Hepatocyte (in vitro differentiated cells): ENCODE results near the gene ORC3.

Source experiments
- EZH2 ChIP-seq: fragments of 200-600 bp; sonication (generic); IDR thresholded peaks from 2 replicates; pipeline ENCODE4 v1.6.1; 2016; ENCODE audit warnings: antibody characterized with exemption, mild to moderate bottlenecking, borderline replicate concordance
- TF ChIP-seq, protein P1 (sequence below): fragments of 200-600 bp; sonication (generic); IDR thresholded peaks from 2 replicates; pipeline ENCODE4 v1.5.1; 2016; ENCODE audit warnings: antibody characterized with exemption, mild to moderate bottlenecking; ENCODE audit not compliant: poor library complexity

DNA sequence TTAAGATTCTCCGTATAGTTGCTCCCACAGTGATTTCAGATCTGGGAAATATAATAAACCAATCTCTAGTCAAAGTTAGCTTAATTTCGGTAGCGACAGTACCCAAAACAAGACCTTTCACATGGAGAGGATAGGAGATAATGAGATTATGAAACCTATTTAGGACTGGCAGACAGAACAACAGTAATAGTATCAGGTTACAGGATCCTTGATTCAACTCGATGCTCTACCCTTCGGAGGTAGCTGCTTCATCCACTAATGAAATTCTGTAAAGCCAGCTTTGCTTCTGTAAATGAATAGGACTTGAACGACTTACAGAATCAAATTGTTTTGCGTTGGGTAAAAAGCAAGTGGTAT, 112.6 kb downstream of the ORC3 start:
- TF ChIP-seq, protein P1, sequence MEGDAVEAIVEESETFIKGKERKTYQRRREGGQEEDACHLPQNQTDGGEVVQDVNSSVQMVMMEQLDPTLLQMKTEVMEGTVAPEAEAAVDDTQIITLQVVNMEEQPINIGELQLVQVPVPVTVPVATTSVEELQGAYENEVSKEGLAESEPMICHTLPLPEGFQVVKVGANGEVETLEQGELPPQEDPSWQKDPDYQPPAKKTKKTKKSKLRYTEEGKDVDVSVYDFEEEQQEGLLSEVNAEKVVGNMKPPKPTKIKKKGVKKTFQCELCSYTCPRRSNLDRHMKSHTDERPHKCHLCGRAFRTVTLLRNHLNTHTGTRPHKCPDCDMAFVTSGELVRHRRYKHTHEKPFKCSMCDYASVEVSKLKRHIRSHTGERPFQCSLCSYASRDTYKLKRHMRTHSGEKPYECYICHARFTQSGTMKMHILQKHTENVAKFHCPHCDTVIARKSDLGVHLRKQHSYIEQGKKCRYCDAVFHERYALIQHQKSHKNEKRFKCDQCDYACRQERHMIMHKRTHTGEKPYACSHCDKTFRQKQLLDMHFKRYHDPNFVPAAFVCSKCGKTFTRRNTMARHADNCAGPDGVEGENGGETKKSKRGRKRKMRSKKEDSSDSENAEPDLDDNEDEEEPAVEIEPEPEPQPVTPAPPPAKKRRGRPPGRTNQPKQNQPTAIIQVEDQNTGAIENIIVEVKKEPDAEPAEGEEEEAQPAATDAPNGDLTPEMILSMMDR: no peak
- TF ChIP-seq EZH2: no peak
